GM12801 (cell line): ENCODE data around the gene HSPA1B.

Source experiments
- CTCF ChIP-seq: IDR thresholded peaks from one replicate; pipeline ENCODE4 v1.5.1; 2011; ENCODE audit warnings: control low read depth; ENCODE audit not compliant: insufficient read length; ENCODE audit errors: extremely low read depth

Gene HSPA1B

GRCh38 chr6:31827286-31828079 lies at the start of gene HSPA1B:
HSPA1B (plus strand) TSS chr6:31827738; CDS start chr6:31827951, 213 bp downstream.
- TF ChIP-seq CTCF = no peak

- no peak for TF ChIP-seq CTCF
Measured at GRCh38 chr6:31778193-31778592, 49.3 kb upstream of the HSPA1B start.

GRCh38 chr6:31778999-31779885 lies 48.3 kb upstream of the HSPA1B start:
- TF ChIP-seq CTCF = no peak

GRCh38 chr6:31779908-31780307 lies 47.6 kb upstream of the HSPA1B start:
- no peak for TF ChIP-seq CTCF

- no peak for TF ChIP-seq CTCF
Measured at GRCh38 chr6:31780507-31781243, 46.9 kb upstream of the HSPA1B start.

GRCh38 chr6:31781244-31782125 lies 46.1 kb upstream of the HSPA1B start:
- TF ChIP-seq CTCF = no peak
